ENCODE data around the gene ZFYVE9. TPM values are rescaled to one million over a fixed set of nuclear protein-coding genes. Genes with fewer than 3 reads are reported as not detected.

The ZFYVE9 gene
- total and polyA plus RNA-seq, 2 of the 13 experiments (the other 11 are each of a cell fraction or from before 2014, with no cell fraction given): 9.2 to 19.8 TPM

DNA sequence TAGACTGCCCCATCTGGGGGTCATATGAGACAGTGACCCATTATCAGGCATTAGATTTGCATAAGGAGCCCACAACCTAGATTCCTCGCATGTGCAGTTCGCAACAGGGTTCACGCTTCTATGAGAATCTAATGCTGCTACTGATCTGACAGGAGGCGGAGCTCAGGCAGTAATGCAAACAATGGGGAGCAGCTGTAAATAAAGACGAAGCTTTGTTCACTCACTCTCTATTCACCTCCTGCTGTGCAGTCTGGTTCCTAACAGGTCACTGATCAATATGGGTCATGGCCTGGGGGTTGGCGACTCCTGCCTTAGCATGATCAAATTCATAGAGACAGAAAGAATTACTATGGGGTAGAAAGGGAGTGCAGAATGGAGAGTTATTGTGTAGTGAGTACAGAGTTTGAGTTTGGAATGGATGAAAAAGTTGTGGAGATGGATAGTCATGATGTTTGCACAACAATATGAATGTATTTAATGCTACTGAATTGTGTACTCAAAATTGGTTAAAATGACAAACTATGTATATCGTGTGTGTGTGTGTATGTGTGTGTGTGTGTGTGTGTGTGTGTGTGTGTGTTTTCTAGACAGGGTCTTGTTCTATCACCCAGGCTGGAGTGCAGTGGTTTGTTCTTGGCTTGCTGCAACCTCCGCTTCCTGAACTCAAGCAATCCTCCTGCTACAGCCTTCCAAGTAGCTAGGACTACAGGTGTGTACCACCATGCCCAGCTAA lies 43.6 kb upstream of the ZFYVE9 start (continued):
- TF ChIP-seq, protein P1, sequence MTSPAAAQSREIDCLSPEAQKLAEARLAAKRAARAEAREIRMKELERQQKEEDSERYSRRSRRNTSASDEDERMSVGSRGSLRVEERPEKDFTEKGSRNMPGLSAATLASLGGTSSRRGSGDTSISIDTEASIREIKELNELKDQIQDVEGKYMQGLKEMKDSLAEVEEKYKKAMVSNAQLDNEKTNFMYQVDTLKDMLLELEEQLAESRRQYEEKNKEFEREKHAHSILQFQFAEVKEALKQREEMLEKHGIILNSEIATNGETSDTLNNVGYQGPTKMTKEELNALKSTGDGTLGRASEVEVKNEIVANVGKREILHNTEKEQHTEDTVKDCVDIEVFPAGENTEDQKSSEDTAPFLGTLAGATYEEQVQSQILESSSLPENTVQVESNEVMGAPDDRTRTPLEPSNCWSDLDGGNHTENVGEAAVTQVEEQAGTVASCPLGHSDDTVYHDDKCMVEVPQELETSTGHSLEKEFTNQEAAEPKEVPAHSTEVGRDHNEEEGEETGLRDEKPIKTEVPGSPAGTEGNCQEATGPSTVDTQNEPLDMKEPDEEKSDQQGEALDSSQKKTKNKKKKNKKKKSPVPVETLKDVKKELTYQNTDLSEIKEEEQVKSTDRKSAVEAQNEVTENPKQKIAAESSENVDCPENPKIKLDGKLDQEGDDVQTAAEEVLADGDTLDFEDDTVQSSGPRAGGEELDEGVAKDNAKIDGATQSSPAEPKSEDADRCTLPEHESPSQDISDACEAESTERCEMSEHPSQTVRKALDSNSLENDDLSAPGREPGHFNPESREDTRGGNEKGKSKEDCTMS (CRISPR knock-in tag; conservative IDR thresholded peaks at IDR 0.05): no peak
- TF ChIP-seq, protein P2, sequence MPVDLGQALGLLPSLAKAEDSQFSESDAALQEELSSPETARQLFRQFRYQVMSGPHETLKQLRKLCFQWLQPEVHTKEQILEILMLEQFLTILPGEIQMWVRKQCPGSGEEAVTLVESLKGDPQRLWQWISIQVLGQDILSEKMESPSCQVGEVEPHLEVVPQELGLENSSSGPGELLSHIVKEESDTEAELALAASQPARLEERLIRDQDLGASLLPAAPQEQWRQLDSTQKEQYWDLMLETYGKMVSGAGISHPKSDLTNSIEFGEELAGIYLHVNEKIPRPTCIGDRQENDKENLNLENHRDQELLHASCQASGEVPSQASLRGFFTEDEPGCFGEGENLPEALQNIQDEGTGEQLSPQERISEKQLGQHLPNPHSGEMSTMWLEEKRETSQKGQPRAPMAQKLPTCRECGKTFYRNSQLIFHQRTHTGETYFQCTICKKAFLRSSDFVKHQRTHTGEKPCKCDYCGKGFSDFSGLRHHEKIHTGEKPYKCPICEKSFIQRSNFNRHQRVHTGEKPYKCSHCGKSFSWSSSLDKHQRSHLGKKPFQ (CRISPR knock-in tag; IDR thresholded peaks at IDR 0.05; ENCODE audit: insufficient replicate concordance): no peak
- TF ChIP-seq TOPORS (CRISPR knock-in tag; IDR thresholded peaks at IDR 0.05): no peak
- TF ChIP-seq, protein P3, sequence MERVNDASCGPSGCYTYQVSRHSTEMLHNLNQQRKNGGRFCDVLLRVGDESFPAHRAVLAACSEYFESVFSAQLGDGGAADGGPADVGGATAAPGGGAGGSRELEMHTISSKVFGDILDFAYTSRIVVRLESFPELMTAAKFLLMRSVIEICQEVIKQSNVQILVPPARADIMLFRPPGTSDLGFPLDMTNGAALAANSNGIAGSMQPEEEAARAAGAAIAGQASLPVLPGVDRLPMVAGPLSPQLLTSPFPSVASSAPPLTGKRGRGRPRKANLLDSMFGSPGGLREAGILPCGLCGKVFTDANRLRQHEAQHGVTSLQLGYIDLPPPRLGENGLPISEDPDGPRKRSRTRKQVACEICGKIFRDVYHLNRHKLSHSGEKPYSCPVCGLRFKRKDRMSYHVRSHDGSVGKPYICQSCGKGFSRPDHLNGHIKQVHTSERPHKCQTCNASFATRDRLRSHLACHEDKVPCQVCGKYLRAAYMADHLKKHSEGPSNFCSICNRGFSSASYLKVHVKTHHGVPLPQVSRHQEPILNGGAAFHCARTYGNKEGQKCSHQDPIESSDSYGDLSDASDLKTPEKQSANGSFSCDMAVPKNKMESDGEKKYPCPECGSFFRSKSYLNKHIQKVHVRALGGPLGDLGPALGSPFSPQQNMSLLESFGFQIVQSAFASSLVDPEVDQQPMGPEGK (CRISPR knock-in tag; IDR thresholded peaks at IDR 0.05): peak; percentile 55
- no peak for TF ChIP-seq POLR2A (IDR thresholded peaks at IDR 0.05; ENCODE audit: insufficient read depth in 1 of 2, low read depth in 2 of 2, low read length in 2 of 2)
- TF ChIP-seq WIZ (CRISPR knock-in tag; IDR thresholded peaks at IDR 0.05): no peak
- TF ChIP-seq STAT5B (CRISPR knock-in tag; IDR thresholded peaks at IDR 0.05): no peak
- no peak for TF ChIP-seq SNAPC2 (CRISPR knock-in tag; IDR thresholded peaks at IDR 0.05)
- TF ChIP-seq SNRNP70 (IDR thresholded peaks at IDR 0.05; ENCODE audit: low read depth, low read length): no peak
- no peak for TF ChIP-seq SIN3A (IDR thresholded peaks at IDR 0.05; ENCODE audit: borderline replicate concordance, low read depth, low read length)
- TF ChIP-seq, protein P4, sequence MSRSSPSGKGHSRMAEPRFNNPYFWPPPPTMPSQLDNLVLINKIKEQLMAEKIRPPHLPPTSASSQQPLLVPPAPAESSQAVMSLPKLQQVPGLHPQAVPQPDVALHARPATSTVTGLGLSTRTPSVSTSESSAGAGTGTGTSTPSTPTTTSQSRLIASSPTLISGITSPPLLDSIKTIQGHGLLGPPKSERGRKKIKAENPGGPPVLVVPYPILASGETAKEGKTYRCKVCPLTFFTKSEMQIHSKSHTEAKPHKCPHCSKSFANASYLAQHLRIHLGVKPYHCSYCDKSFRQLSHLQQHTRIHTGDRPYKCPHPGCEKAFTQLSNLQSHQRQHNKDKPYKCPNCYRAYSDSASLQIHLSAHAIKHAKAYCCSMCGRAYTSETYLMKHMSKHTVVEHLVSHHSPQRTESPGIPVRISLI (CRISPR knock-in tag; IDR thresholded peaks at IDR 0.05; ENCODE audit: borderline replicate concordance): peak; percentile 62; the same call in 1 of the 2 replicates
- TF ChIP-seq, protein P5, sequence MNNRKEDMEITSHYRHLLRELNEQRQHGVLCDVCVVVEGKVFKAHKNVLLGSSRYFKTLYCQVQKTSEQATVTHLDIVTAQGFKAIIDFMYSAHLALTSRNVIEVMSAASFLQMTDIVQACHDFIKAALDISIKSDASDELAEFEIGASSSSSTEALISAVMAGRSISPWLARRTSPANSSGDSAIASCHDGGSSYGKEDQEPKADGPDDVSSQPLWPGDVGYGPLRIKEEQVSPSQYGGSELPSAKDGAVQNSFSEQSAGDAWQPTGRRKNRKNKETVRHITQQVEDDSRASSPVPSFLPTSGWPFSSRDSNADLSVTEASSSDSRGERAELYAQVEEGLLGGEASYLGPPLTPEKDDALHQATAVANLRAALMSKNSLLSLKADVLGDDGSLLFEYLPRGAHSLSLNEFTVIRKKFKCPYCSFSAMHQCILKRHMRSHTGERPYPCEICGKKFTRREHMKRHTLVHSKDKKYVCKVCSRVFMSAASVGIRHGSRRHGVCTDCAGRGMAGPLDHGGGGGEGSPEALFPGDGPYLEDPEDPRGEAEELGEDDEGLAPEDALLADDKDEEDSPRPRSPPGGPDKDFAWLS (CRISPR knock-in tag; IDR thresholded peaks at IDR 0.05; ENCODE audit: borderline replicate concordance): no peak
- no peak for TF ChIP-seq ZNF383 (CRISPR knock-in tag; IDR thresholded peaks at IDR 0.05; ENCODE audit: borderline replicate concordance)
- TF ChIP-seq, protein P6, sequence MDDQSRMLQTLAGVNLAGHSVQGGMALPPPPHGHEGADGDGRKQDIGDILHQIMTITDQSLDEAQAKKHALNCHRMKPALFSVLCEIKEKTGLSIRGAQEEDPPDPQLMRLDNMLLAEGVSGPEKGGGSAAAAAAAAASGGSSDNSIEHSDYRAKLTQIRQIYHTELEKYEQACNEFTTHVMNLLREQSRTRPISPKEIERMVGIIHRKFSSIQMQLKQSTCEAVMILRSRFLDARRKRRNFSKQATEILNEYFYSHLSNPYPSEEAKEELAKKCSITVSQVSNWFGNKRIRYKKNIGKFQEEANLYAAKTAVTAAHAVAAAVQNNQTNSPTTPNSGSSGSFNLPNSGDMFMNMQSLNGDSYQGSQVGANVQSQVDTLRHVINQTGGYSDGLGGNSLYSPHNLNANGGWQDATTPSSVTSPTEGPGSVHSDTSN (CRISPR knock-in tag; IDR thresholded peaks at IDR 0.05; ENCODE audit: borderline replicate concordance): no peak
- no peak for TF ChIP-seq ZNF446 (CRISPR knock-in tag; IDR thresholded peaks at IDR 0.05)
- no peak for TF ChIP-seq ZNF598 (CRISPR knock-in tag; IDR thresholded peaks at IDR 0.05; ENCODE audit: borderline replicate concordance)
- TF ChIP-seq PHF20 (CRISPR knock-in tag; IDR thresholded peaks at IDR 0.05): no peak
- TF ChIP-seq HNRNPH1 (optimal IDR thresholded peaks at IDR 0.05; ENCODE audit: low read depth, low read length): no peak

Measured in HepG2 (cell line).